ENCODE results near the gene TAB2. TPM values are rescaled to one million over a fixed set of nuclear protein-coding genes. Genes with fewer than 3 reads are reported as not detected.

Gene TAB2
- total and polyA plus RNA-seq, 2 experiments from 2014 or later: 14.2 to 51.9 TPM

GRCh38 chr6:149359440-149359839 lies 41.9 kb downstream of the TAB2 start:
- H3K27ac ChIP-seq: no peak overlapping the region
- H3K36me3 ChIP-seq (replicated peaks; ENCODE audit: insufficient read depth, low read depth): no peaks in the 10 kb centered on the region
- no peak for DNase-seq (ENCODE audit: low spot score)
- H3K27me3 ChIP-seq: no peaks in the 10 kb centered on the region
- no peak overlapping the region for H2AFZ ChIP-seq
- no peaks in the 10 kb centered on the region for H3K9me2 ChIP-seq (replicated peaks; ENCODE audit: insufficient read depth)
- no peaks in the 10 kb centered on the region for H3K4me1 ChIP-seq (ENCODE audit: insufficient read depth)
- no peak for TF ChIP-seq EZH2 (IDR thresholded peaks at IDR 0.05; ENCODE audit: borderline replicate concordance)
- H3K4me3 ChIP-seq: no peak overlapping the region
- H3K9me3 ChIP-seq (ENCODE audit: low read depth): no peaks in the 10 kb centered on the region
- H3K4me2 ChIP-seq: no peak overlapping the region
- H4K20me1 ChIP-seq (ENCODE audit: insufficient read depth, poor library complexity, severe bottlenecking): peaks cover 90% of the 10 kb centered on the region
- peaks cover 100% of the 10 kb centered on the region for H3K79me2 ChIP-seq

- H4K20me1 ChIP-seq (ENCODE audit: insufficient read depth, poor library complexity, severe bottlenecking): peaks cover 90% of the 10 kb centered on the region
- no peaks in the 10 kb centered on the region for H3K27me3 ChIP-seq
- DNase-seq (ENCODE audit: low spot score): no peak
- H3K4me2 ChIP-seq: no peak overlapping the region
- H3K4me1 ChIP-seq (ENCODE audit: insufficient read depth): no peaks in the 10 kb centered on the region
- H3K4me3 ChIP-seq: no peak overlapping the region
- peaks cover 100% of the 10 kb centered on the region for H3K79me2 ChIP-seq
- H3K27ac ChIP-seq: no peak overlapping the region
- WGBS (ENCODE audit: low lambda C conversion rate, missing lambda C conversion rate): 92% methylated on average over 3 of the region's 3 CpGs
- H3K9me2 ChIP-seq (replicated peaks; ENCODE audit: insufficient read depth): no peaks in the 10 kb centered on the region
- TF ChIP-seq CTCF (IDR thresholded peaks at IDR 0.05; ENCODE audit: poor library complexity): no peak
- TF ChIP-seq EZH2 (IDR thresholded peaks at IDR 0.05; ENCODE audit: borderline replicate concordance): no peak
- TF ChIP-seq EZH2phosphoT487 (IDR thresholded peaks at IDR 0.05; ENCODE audit: low read depth, severe bottlenecking, unreplicated experiment): no peak
- no peaks in the 10 kb centered on the region for H3K36me3 ChIP-seq (replicated peaks; ENCODE audit: insufficient read depth, low read depth)
- H2AFZ ChIP-seq: no peak overlapping the region
- no peaks in the 10 kb centered on the region for H3K9me3 ChIP-seq (ENCODE audit: low read depth)
Measured at GRCh38 chr6:149360536-149360935, 43.0 kb downstream of the TAB2 start.

- Histone ChIP-seq H4K20me1 (ENCODE audit: insufficient read depth, poor library complexity, severe bottlenecking) (peaks cover 92% of the 10 kb centered on the region), H2AFZ (no peak overlapping the region), H3K9me3 (ENCODE audit: low read depth) (no peaks in the 10 kb centered on the region), H3K4me1 (ENCODE audit: insufficient read depth) (peaks cover 8% of the 10 kb centered on the region), H3K27me3 (no peaks in the 10 kb centered on the region), H3K9me2 (replicated peaks; ENCODE audit: insufficient read depth) (no peaks in the 10 kb centered on the region), H3K4me3 (no peak overlapping the region), H3K27ac (no peak overlapping the region), H3K36me3 (replicated peaks; ENCODE audit: insufficient read depth, low read depth) (no peaks in the 10 kb centered on the region), H3K79me2 (peaks cover 100% of the 10 kb centered on the region), H3K4me2 (no peak overlapping the region)
- 98% methylated on average over 5 of the region's 5 CpGs for WGBS (ENCODE audit: low lambda C conversion rate, missing lambda C conversion rate)
- TF ChIP-seq EZH2phosphoT487 (IDR thresholded peaks at IDR 0.05; ENCODE audit: low read depth, severe bottlenecking, unreplicated experiment) (no peak), EZH2 (IDR thresholded peaks at IDR 0.05; ENCODE audit: borderline replicate concordance) (no peak), CTCF (IDR thresholded peaks at IDR 0.05; ENCODE audit: poor library complexity) (no peak)
- DNase-seq (ENCODE audit: low spot score): no peak
Measured at GRCh38 chr6:149362289-149362688, 44.8 kb downstream of the TAB2 start.

- Histone ChIP-seq H3K9me3 (ENCODE audit: low read depth) (no peaks in the 10 kb centered on the region), H3K27ac (no peak overlapping the region), H3K27me3 (no peaks in the 10 kb centered on the region), H3K36me3 (replicated peaks; ENCODE audit: insufficient read depth, low read depth) (no peaks in the 10 kb centered on the region), H4K20me1 (ENCODE audit: insufficient read depth, poor library complexity, severe bottlenecking) (peaks cover 92% of the 10 kb centered on the region), H3K79me2 (peaks cover 100% of the 10 kb centered on the region), H2AFZ (no peak overlapping the region), H3K9me2 (replicated peaks; ENCODE audit: insufficient read depth) (no peaks in the 10 kb centered on the region), H3K4me1 (ENCODE audit: insufficient read depth) (peaks cover 8% of the 10 kb centered on the region), H3K4me3 (no peak overlapping the region), H3K4me2 (no peak overlapping the region)
- no peak for DNase-seq (ENCODE audit: low spot score)
- WGBS (ENCODE audit: low lambda C conversion rate, missing lambda C conversion rate): 80% methylated on average over 1 of the region's 1 CpG
- TF ChIP-seq CTCF (IDR thresholded peaks at IDR 0.05; ENCODE audit: poor library complexity): no peak
- no peak for TF ChIP-seq EZH2 (IDR thresholded peaks at IDR 0.05; ENCODE audit: borderline replicate concordance)
- no peak for TF ChIP-seq EZH2phosphoT487 (IDR thresholded peaks at IDR 0.05; ENCODE audit: low read depth, severe bottlenecking, unreplicated experiment)
Measured at GRCh38 chr6:149363154-149363553, 45.6 kb downstream of the TAB2 start.
